ENCODE results near the gene ICAM1. TPM values are rescaled to one million over a fixed set of nuclear protein-coding genes. Genes with fewer than 3 reads are reported as not detected.

The ICAM1 gene
- polyA plus RNA-seq, 1 of the 3 experiments (the other 2 are of a cell fraction), result 14.5 TPM

- CTCF ChIA-PET, result interaction anchor here (17.2 kb wide), 1 partner anchor 128 kb away, joined by 596 read pairs; the partner anchor contains the start of gene TYK2
- no peak for DNase-seq
- no peaks in the 10 kb centered on the region for H3K9me3 ChIP-seq
- no peaks in the 10 kb centered on the region for H3K27me3 ChIP-seq (ENCODE audit: insufficient read depth)
- POLR2A ChIA-PET, result no interaction called here
- TF ChIP-seq RCOR1 (IDR thresholded peaks at IDR 0.05; ENCODE audit: low read length) (no peak), IRF3 (IDR thresholded peaks at IDR 0.05; ENCODE audit: low read depth, low read length) (no peak), TAF1 (IDR thresholded peaks at IDR 0.05; ENCODE audit: borderline replicate concordance, low read depth, low read length) (no peak), FOSL2 (IDR thresholded peaks at IDR 0.05; ENCODE audit: borderline replicate concordance, low read depth) (no peak), REST (IDR thresholded peaks at IDR 0.05; ENCODE audit: low read depth, low read length) (no peak), RFX5 (IDR thresholded peaks at IDR 0.05; ENCODE audit: low read length) (no peak), CTCF (IDR thresholded peaks at IDR 0.05) (no peak), MEF2A (IDR thresholded peaks at IDR 0.05; ENCODE audit: borderline replicate concordance, low read depth) (no peak), RAD21 (IDR thresholded peaks at IDR 0.05; ENCODE audit: low read length) (no peak), NFIC (IDR thresholded peaks at IDR 0.05; ENCODE audit: borderline replicate concordance) (no peak), MAX (IDR thresholded peaks at IDR 0.05; ENCODE audit: low read depth) (no peak), EZH2phosphoT487 (IDR thresholded peaks at IDR 0.05; ENCODE audit: borderline replicate concordance, low read depth) (no peak), TCF12 (IDR thresholded peaks at IDR 0.05) (no peak), SMC3 (IDR thresholded peaks at IDR 0.05; ENCODE audit: low read depth, low read length) (no peak), GATA2 (CRISPR knock-in tag; IDR thresholded peaks at IDR 0.05) (no peak), USF1 (IDR thresholded peaks at IDR 0.05; ENCODE audit: borderline replicate concordance, low read depth) (no peak)
- peaks cover 10% of the 10 kb centered on the region for H3F3A ChIP-seq (replicated peaks; ENCODE audit: insufficient read depth)
- H3K36me3 ChIP-seq (replicated peaks in 1 of 2; ENCODE audit: control insufficient read depth in 1 of 2, insufficient read depth in 2 of 2, low read length in 1 of 2), result peaks cover 6 to 23% of the 10 kb centered on the region in 2 experiments
- H3K27ac ChIP-seq (ENCODE audit: low read depth in 2 of 2, low read length in 1 of 2), result no peak overlapping the region
- H3K4me2 ChIP-seq, result no peak overlapping the region
- WGBS (ENCODE audit: low lambda C conversion rate), result 72% methylated on average over 2 of the region's 2 CpGs
- H4K20me1 ChIP-seq (ENCODE audit: insufficient read depth), result no peaks in the 10 kb centered on the region
- H3K9me2 ChIP-seq, result no peaks in the 10 kb centered on the region
- H3K9ac ChIP-seq, result no peak overlapping the region
- no peak overlapping the region for H2AFZ ChIP-seq (ENCODE audit: low read depth)
- peaks cover 0 to 5% of the 10 kb centered on the region in 2 experiments; a peak in 1 of 4 replicates for H3K4me1 ChIP-seq (ENCODE audit: control insufficient read depth in 1 of 2, insufficient read depth in 2 of 2, low read depth in 1 of 2, low read length in 1 of 2)
- no peak overlapping the region for H3K4me3 ChIP-seq (ENCODE audit: low read depth in 2 of 2, low read length in 1 of 2)
- peaks cover 21% of the 10 kb centered on the region for H3K79me2 ChIP-seq (ENCODE audit: insufficient read depth)
These were observed 15.6 kb upstream of the ICAM1 start for GRCh38 chr19:10255358-10255757.
